Keratinocyte (primary cell): ENCODE measurements around the gene ARID3B.

ENCODE experiments used
- CTCF ChIP-seq, 3 experiments: IDR thresholded peaks in 1 of 3; conservative IDR thresholded peaks in 1 of 3; optimal IDR thresholded peaks in 1 of 3; 2 replicates in 2 of 3; 3 replicates in 1 of 3; pipeline versions ENCODE3 to v1.5.1; 2011; ENCODE audit warnings: low read length in 3 of 3, mild to moderate bottlenecking in 3 of 3, moderate library complexity in 2 of 3, control low read depth in 1 of 3, inconsistent platforms in 1 of 3; ENCODE audit not compliant: insufficient read depth in 2 of 3; ENCODE audit errors: extremely low read depth in 1 of 3
- EZH2 ChIP-seq: IDR thresholded peaks from one replicate; pipeline ENCODE4 v1.6.1; 2012; ENCODE audit warnings: inconsistent platforms, mild to moderate bottlenecking, low read length, moderate library complexity

DNA sequence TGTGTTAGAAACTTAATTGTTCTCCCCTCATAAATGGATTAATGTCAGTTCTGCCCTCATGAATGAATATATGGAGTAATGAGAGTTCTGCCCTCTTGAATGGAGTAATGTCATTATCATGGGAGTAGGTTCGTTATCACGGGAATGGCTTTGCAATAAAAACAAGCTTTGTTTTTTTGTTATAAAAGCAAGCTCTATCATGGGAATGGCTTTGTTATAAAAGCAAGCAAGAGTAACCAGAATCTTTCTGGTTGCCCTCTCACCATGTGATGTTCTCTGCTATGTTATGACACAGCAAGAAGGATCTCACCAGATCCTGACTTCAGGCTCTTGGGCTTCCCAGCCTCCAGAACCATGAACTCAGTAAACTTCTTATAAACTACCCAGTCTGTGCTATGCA, 41.7 kb upstream of the ARID3B start:
- no peak for TF ChIP-seq CTCF (optimal IDR thresholded peaks at IDR 0.05 in 1 of 3, IDR thresholded peaks at IDR 0.05 in 1 of 3, conservative IDR thresholded peaks at IDR 0.05 in 1 of 3; ENCODE audit: extremely low read depth in 1 of 3, insufficient read depth in 2 of 3, low read length in 3 of 3)
- TF ChIP-seq EZH2, result no peak
